ENCODE measurements around the gene LMAN2L.

GRCh38 chr2:96685577-96686459 lies 54.0 kb downstream of the LMAN2L start:
- TF ChIP-seq POLR2A (IDR thresholded peaks at IDR 0.05): no peak
- no peak for TF ChIP-seq CTCF (IDR thresholded peaks at IDR 0.05)
